IMR-90 (cell line): ENCODE data around the gene RMND1. TPM values are rescaled to one million over a fixed set of nuclear protein-coding genes. Genes with fewer than 3 reads are reported as not detected.

Experiments used
- ATAC-seq: fragments of 200-7000 bp; cut with Tn5 transposase; 2 replicates; pipeline ENCODE4 v1.9.1; 2020; ENCODE audit warnings: low read depth, mild to moderate bottlenecking, moderate library complexity
- BruUV-seq: library from RNA; stranded (reverse); fragments of 400-500 nt; replicated peaks from 2 replicates; lab custom pipeline; 2021; lab: Mats Ljungman, UMichigan
- CTCF ChIA-PET: fragments of 300-600 bp; formaldehyde crosslinking; extraction: SDS; loops from one replicate; lab custom pipeline; 2021; ENCODE audit warnings: antibody characterized with exemption; lab: Yijun Ruan, JAX
- POLR2A ChIA-PET: fragments of 300-600 bp; sonication (Branson Sonifier 250); formaldehyde crosslinking; loops from one replicate; lab custom pipeline; 2022; ENCODE audit warnings: antibody characterized with exemption; ENCODE audit not compliant: unreplicated experiment; lab: Charles Lee
- DNase-seq: peaks from one replicate; pipeline ENCODE4 v3.0.0; 2013
- H2AFZ ChIP-seq: replicated peaks from 2 replicates; pipeline ENCODE3; 2013; ENCODE audit warnings: low read length, mild to moderate bottlenecking; ENCODE audit not compliant: poor library complexity
- H2AK5ac ChIP-seq: 2 replicates; pipeline ENCODE4 v1.6.1; 2013; ENCODE audit warnings: low read depth, low read length, inconsistent platforms
- H2AK9ac ChIP-seq: replicated peaks from 2 replicates; pipeline ENCODE3; 2013; ENCODE audit warnings: mild to moderate bottlenecking, low read depth, low read length, moderate library complexity; ENCODE audit not compliant: poor library complexity
- H2BK120ac ChIP-seq: 2 replicates; pipeline ENCODE4 v1.6.1; 2013; ENCODE audit warnings: low read depth, low read length, inconsistent platforms
- H2BK15ac ChIP-seq: 3 replicates; pipeline ENCODE4 v1.6.1; 2013; ENCODE audit warnings: low read depth, low read length, inconsistent platforms
- H2BK20ac ChIP-seq: 2 replicates; pipeline ENCODE4 v1.6.1; 2013; ENCODE audit warnings: low read depth, mild to moderate bottlenecking, inconsistent platforms, low read length, moderate library complexity
- H2BK5ac ChIP-seq: 2 replicates; pipeline ENCODE4 v1.6.1; 2013; ENCODE audit warnings: mild to moderate bottlenecking, low read depth, low read length, inconsistent platforms; ENCODE audit not compliant: poor library complexity, severe bottlenecking
- H3K14ac ChIP-seq: replicated peaks from 2 replicates; pipeline ENCODE4 v1.6.1; 2013; ENCODE audit warnings: low read depth, low read length, inconsistent platforms
- H3K18ac ChIP-seq: 2 replicates; pipeline ENCODE4 v1.6.1; 2013; ENCODE audit warnings: low read depth, low read length, control low read depth
- H3K23ac ChIP-seq: 2 replicates; pipeline ENCODE4 v1.6.1; 2013; ENCODE audit warnings: low read depth, low read length, inconsistent platforms
- H3K27ac ChIP-seq: 2 replicates; pipeline ENCODE4 v1.5.1; 2013; ENCODE audit warnings: mild to moderate bottlenecking, control low read depth, low read length; ENCODE audit not compliant: insufficient read depth
- H3K27me3 ChIP-seq: 2 replicates; pipeline ENCODE4 v1.6.1; 2013; ENCODE audit warnings: low read length; ENCODE audit not compliant: control insufficient read depth, insufficient read depth
- H3K36me3 ChIP-seq: 2 replicates; pipeline ENCODE4 v1.6.1; 2013; ENCODE audit warnings: low read length, mixed read lengths; ENCODE audit not compliant: control insufficient read depth, insufficient read depth
- H3K4ac ChIP-seq: 2 replicates; pipeline ENCODE4 v1.6.1; 2013; ENCODE audit warnings: low read depth, low read length, inconsistent platforms
- H3K4me1 ChIP-seq: 2 replicates; pipeline ENCODE4 v1.6.1; 2013; ENCODE audit warnings: low read length, mixed read lengths; ENCODE audit not compliant: control insufficient read depth, insufficient read depth
- H3K4me2 ChIP-seq: 2 replicates; pipeline ENCODE4 v1.6.1; 2013; ENCODE audit warnings: low read depth, mild to moderate bottlenecking, control low read depth, low read length, moderate library complexity
- H3K4me3 ChIP-seq: 2 replicates; pipeline ENCODE4 v1.5.1; 2013; ENCODE audit warnings: low read depth, mild to moderate bottlenecking, control low read depth, low read length, moderate library complexity; ENCODE audit not compliant: insufficient read depth
- H3K56ac ChIP-seq: 2 replicates; pipeline ENCODE4 v1.6.1; 2013; ENCODE audit warnings: low read length, inconsistent platforms; ENCODE audit not compliant: insufficient read depth; ENCODE audit errors: extremely low read depth
- H3K79me1 ChIP-seq, 2 experiments: 2 replicates each; pipeline ENCODE4 v1.6.1; 2013; ENCODE audit warnings: low read length in 2 of 2, inconsistent platforms in 1 of 2, low read depth in 1 of 2
- H3K9ac ChIP-seq: 2 replicates; pipeline ENCODE4 v1.6.1; 2013; ENCODE audit warnings: low read depth, low read length, control low read depth
- H3K9me1 ChIP-seq: 2 replicates; pipeline ENCODE4 v1.6.1; 2013; ENCODE audit warnings: low read length, inconsistent platforms; ENCODE audit not compliant: insufficient read depth
- H3K9me3 ChIP-seq: 2 replicates; pipeline ENCODE4 v1.6.1; 2013; ENCODE audit warnings: low read length; ENCODE audit not compliant: control insufficient read depth, insufficient read depth
- H4K20me1 ChIP-seq: 2 replicates; pipeline ENCODE4 v1.6.1; 2013; ENCODE audit warnings: low read length, inconsistent platforms; ENCODE audit not compliant: insufficient read depth
- H4K5ac ChIP-seq: 2 replicates; pipeline ENCODE4 v1.6.1; 2013; ENCODE audit warnings: mild to moderate bottlenecking, low read depth, low read length, control low read depth
- H4K8ac ChIP-seq, 2 experiments: 2 replicates each; pipeline ENCODE4 v1.6.1; 2013; ENCODE audit warnings: low read depth in 2 of 2, low read length in 2 of 2, control low read depth in 1 of 2, inconsistent platforms in 1 of 2
- H4K91ac ChIP-seq: 2 replicates; pipeline ENCODE4 v1.6.1; 2013; ENCODE audit warnings: low read depth, low read length, inconsistent platforms; ENCODE audit not compliant: insufficient read depth
- BHLHE40 ChIP-seq: fragments of 150-350 bp; IDR thresholded peaks from 2 replicates; pipeline ENCODE4 v1.6.1; 2016; ENCODE audit warnings: mild to moderate bottlenecking, low read depth, low read length
- MXI1 ChIP-seq: IDR thresholded peaks from 2 replicates; pipeline ENCODE4 v1.6.1; 2012; ENCODE audit warnings: low read depth, mild to moderate bottlenecking, low read length, moderate library complexity, borderline replicate concordance
- POLR2A ChIP-seq: IDR thresholded peaks from 2 replicates; pipeline ENCODE4 v1.6.1; 2012; ENCODE audit warnings: mild to moderate bottlenecking, low read depth, low read length
- WGBS, 2 experiments: methylation state at CpG; one replicate each; pipeline versions ENCODE4 v1.1.5 to v1.1.7; 2013; ENCODE audit warnings: missing lambda C conversion rate in 2 of 2; ENCODE audit not compliant: insufficient read length in 1 of 2; ENCODE audit errors: extremely low coverage in 2 of 2; 5-methylcytosine and 5-hydroxymethylcytosine counted together
- dilution Hi-C: fragments of 300-500 bp; cut with HindIII; formaldehyde crosslinking; loops from one replicate; pipeline ENCODE4 v1.14.3; 2018; ENCODE audit warnings: low sequenced_read_pairs; ENCODE audit not compliant: unreplicated experiment
- in situ Hi-C: fragments of 300-500 bp; cut with MboI; formaldehyde crosslinking; loops from 3 replicates; pipeline ENCODE4 v1.14.3; 2019; ENCODE audit warnings: low sequenced_read_pairs, inconsistent platforms, mixed read lengths
- intact Hi-C: fragments of 100-400 bp; cut with micrococcal nuclease; formaldehyde crosslinking; loops from 2 replicates; pipeline ENCODE4 v1.10.0; 2022
- polyA plus RNA-seq, 3 experiments: library from polyadenylated mRNA; depleted of rRNA; stranded (reverse); fragments of >200 nt; gene quantifications; 2 replicates each; pipeline ENCODE4 v1.2.3, GENCODE V29; 2012; ENCODE audit warnings: low replicate concordance in 1 of 3
- total RNA-seq: library from RNA; depleted of rRNA; stranded (reverse); fragments of >200 nt; gene quantifications from 2 replicates; pipeline ENCODE4 v1.2.3, GENCODE V29; 2012

The RMND1 gene
- total and polyA plus RNA-seq, 2 of the 4 experiments (the other 2 are of a cell fraction): 13.1 to 24.6 TPM

DNA sequence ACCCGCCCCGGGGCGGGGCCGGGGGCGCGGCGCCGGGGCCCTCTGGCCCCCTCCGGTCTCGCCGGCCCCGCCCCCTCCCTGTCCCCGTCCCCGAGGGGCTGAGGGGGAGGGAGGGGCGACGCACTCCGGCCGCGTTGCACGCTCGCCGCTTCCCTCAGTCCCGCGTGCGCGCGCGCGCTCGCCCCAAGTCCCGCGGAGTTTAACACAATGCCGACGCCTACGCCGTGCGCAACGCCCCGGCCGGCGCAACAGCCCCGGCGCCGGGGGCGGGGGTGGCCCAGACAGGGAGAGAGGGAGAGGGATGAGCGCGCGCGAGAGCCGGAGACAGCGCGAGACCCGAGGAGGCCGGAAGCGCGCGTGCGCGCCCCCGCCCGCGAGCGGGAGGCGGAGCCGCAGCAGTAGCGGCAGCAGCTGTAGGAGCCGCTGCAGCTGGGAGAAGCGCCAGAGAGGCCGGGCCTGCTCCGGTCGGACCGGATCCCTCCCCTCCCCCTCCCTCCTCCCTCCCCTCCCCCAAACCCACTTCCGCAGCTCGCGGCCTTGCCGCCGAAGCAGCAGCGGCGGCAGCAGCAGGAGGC lies 61.6 kb downstream of the RMND1 start (continued):
- no peak for TF ChIP-seq POLR2A

DNA sequence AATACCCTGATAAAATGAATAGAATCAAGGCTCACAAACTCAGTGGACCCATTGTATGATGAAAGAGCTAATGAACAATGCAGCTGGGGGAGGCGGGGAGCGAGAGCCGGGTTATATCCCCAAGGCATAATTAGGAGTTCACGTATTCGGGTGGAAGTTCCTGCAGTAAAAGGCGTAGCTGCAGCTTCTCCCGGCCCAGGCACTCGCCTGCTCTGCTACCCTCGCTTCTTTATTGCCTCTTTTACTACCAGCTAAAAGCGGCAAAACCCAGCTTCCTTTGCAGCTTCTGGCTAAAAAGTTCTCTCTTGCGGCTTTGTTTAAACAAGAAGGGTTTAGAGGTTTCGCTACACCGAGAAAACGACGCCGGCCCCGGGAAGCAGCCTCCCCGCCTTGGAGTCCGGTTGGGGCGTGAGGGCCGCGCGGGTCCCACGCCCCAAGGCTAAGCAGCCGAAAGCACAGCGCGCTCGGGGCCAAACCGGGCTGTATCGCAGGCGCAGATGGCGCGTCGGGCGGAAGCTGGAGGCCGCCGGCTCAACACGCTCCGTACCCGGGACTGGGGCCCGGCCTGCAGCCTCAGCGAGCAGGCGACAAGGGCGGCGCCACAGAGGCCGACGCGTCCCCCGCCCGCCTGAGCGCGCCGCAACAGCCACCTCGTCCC lies 62.2 kb downstream of the RMND1 start:
- Histone ChIP-seq H4K20me1 (peaks cover 32% of the 10 kb centered on the region), H3K18ac (peak overlapping the region; percentile 40), H3K79me1 (peaks cover 18 to 53% of the 10 kb centered on the region in 2 experiments), H3K9me1 (0 out of 2 replicates have a peak, but pooled peaks cover 12% of the 10 kb centered on the region), H2AK5ac (peak overlapping the region; percentile 61), H2BK20ac (no peak overlapping the region), H3K4me2 (peak overlapping the region; percentile 84), H3K4ac (peak overlapping the region; percentile 95), H4K5ac (peak overlapping the region; percentile 13), H3K27me3 (no peaks in the 10 kb centered on the region), H3K23ac (peak overlapping the region; percentile 80), H3K56ac (peak overlapping the region; percentile 100), H2AFZ (peak overlapping the region; percentile 94), H3K14ac (peak overlapping the region; percentile 98), H2BK120ac (peak overlapping the region; percentile 58), H3K36me3 (no peaks in the 10 kb centered on the region; the same call in 1 of the 2 replicates), H4K8ac (peak overlapping the region; percentile 35 to 90), H3K9ac (peak overlapping the region; percentile 69), H3K9me3 (no peaks in the 10 kb centered on the region), H2BK15ac (no peak overlapping the region), H2AK9ac (peak overlapping the region; percentile 99), H3K4me3 (peak overlapping the region; percentile 69), H2BK5ac (peak overlapping the region; percentile 90), H4K91ac (peak overlapping the region; percentile 92), H3K27ac (peak overlapping the region; percentile 92), H3K4me1 (peaks cover 7% of the 10 kb centered on the region)
- POLR2A ChIA-PET: interaction anchor here (0.5 kb wide), 2 partner anchors 15 to 98 kb away, joined by 3 to 10 read pairs; no protein-coding TSS in a partner anchor
- dilution Hi-C loops: no loop called here
- in situ Hi-C loops: no loop called here
- 0% methylated on average over 19 of the region's 54 CpGs; no CpG with 5 or more reads in 1 of the 2 experiments for WGBS, 2 experiments
- peak; percentile 59 for DNase-seq
- CTCF ChIA-PET: no interaction called here
- ATAC-seq: 0 out of 2 replicates have a peak, but pooled peaks have one; percentile 2
- no peak for TF ChIP-seq BHLHE40
- peak; percentile 66 for TF ChIP-seq POLR2A
- 0 out of 2 replicates have a peak, but pooled peaks have one; percentile 15 for TF ChIP-seq MXI1
- intact Hi-C loops: loop anchor here (5.0 kb wide), 2 partner anchors 497 to 708 kb away; no protein-coding TSS in a partner anchor
- BruUV-seq: no TSS peak
